AG09309 (cell line): ENCODE measurements around the gene BORCS8.

Experiments used
- DNase-seq: peaks from one replicate; pipeline ENCODE4 v3.0.0-alpha.2; 2010; ENCODE audit warnings: low read depth
- H3K4me3 ChIP-seq: 2 replicates; pipeline ENCODE4 v1.5.1; 2011; ENCODE audit warnings: mild to moderate bottlenecking, low read depth, low read length, moderate library complexity; ENCODE audit not compliant: control insufficient read depth
- CTCF ChIP-seq: IDR thresholded peaks from 2 replicates; pipeline ENCODE4 v1.5.1; 2011; ENCODE audit warnings: mild to moderate bottlenecking, low read depth, low read length, inconsistent platforms; ENCODE audit not compliant: insufficient read depth, control insufficient read depth; ENCODE audit errors: missing control alignments

The BORCS8 gene

GRCh38 chr19:19192078-19192882 is at the start of gene BORCS8, which contains the start of gene RFXANK:
Gene BORCS8, minus strand, starts transcription at chr19:19192152. Its CDS starts 35 bp downstream, at chr19:19192117.
Gene RFXANK, plus strand, starts transcription at chr19:19192258. Its CDS starts 1,689 bp downstream, at chr19:19193947.
- peak within 1 kb of the TSS; percentile 99 for H3K4me3 ChIP-seq
- TF ChIP-seq CTCF: no peak
- DNase-seq: peak; percentile 94

GRCh38 chr19:19240476-19240875 is 48.5 kb upstream of the BORCS8 start:
- no peak for TF ChIP-seq CTCF
- DNase-seq: no peak
- H3K4me3 ChIP-seq: no peak overlapping the region

GRCh38 chr19:19239675-19240074 is 47.7 kb upstream of the BORCS8 start:
- DNase-seq: no peak
- no peak overlapping the region for H3K4me3 ChIP-seq
- no peak for TF ChIP-seq CTCF

- no peak for TF ChIP-seq CTCF
- DNase-seq: no peak
These were observed 46.4 kb upstream of the BORCS8 start for GRCh38 chr19:19238126-19238894.

GRCh38 chr19:19236173-19236572 is 44.2 kb upstream of the BORCS8 start:
- H3K4me3 ChIP-seq: no peak overlapping the region
- no peak for TF ChIP-seq CTCF
- no peak for DNase-seq

More at GRCh38 chr19:19238126-19238894, 46.4 kb upstream of the BORCS8 start:
- no peak overlapping the region for H3K4me3 ChIP-seq

GRCh38 chr19:19234220-19234816 is 42.4 kb upstream of the BORCS8 start:
- TF ChIP-seq CTCF: no peak
- H3K4me3 ChIP-seq: no peak overlapping the region
- DNase-seq: no peak
